NOMO-1 (cell line): ENCODE data around the gene KLF12.

Source experiments
- DNase-seq, 2 experiments: peaks; one replicate each; lab custom pipeline; 2025; ENCODE audit not compliant: unreplicated experiment in 2 of 2; lab: John Stamatoyannopoulos, UW

KLF12 gene

GRCh38 chr13:74104661-74105275 is 29.4 kb downstream of the KLF12 start:
- DNase-seq, result no peak

GRCh38 chr13:74103970-74104555 is 30.1 kb downstream of the KLF12 start:
- no peak for DNase-seq

GRCh38 chr13:74103196-74103595 is 31.0 kb downstream of the KLF12 start:
- no peak for DNase-seq

- no peak for DNase-seq
These were observed 31.5 kb downstream of the KLF12 start for GRCh38 chr13:74102691-74103090.

GRCh38 chr13:74101436-74101835 is 32.8 kb downstream of the KLF12 start:
- no peak for DNase-seq

- DNase-seq, result no peak
These were observed 36.1 kb downstream of the KLF12 start for GRCh38 chr13:74098077-74098476.

- no peak for DNase-seq
These were observed 37.1 kb downstream of the KLF12 start for GRCh38 chr13:74097116-74097515.

GRCh38 chr13:74093691-74094090 is 40.5 kb downstream of the KLF12 start:
- DNase-seq, result no peak

- no peak for DNase-seq
These were observed 41.5 kb downstream of the KLF12 start for GRCh38 chr13:74092711-74093110.

GRCh38 chr13:74090869-74091605 is 43.2 kb downstream of the KLF12 start:
- no peak for DNase-seq

- DNase-seq, result no peak
These were observed 43.8 kb downstream of the KLF12 start for GRCh38 chr13:74090397-74090796.

GRCh38 chr13:74087357-74087756 is 46.8 kb downstream of the KLF12 start:
- DNase-seq, result no peak
